Activated CD8-positive, alpha-beta memory T cell treated with anti-CD3 and anti-CD28 coated beads for 4 hours (primary cell): ENCODE data around the gene GALR1.
"Not testable (repeated sequence)": the region's sequence is repeated elsewhere in the genome, so short reads cannot be mapped to it uniquely, and the experiment has no call there.

Source experiments
- DNase-seq, 2 donors: peaks; one replicate each; pipeline ENCODE4 v3.0.0-alpha.2; 2020; ENCODE audit warnings: low read depth in 2 of 2

Gene GALR1, protein sequence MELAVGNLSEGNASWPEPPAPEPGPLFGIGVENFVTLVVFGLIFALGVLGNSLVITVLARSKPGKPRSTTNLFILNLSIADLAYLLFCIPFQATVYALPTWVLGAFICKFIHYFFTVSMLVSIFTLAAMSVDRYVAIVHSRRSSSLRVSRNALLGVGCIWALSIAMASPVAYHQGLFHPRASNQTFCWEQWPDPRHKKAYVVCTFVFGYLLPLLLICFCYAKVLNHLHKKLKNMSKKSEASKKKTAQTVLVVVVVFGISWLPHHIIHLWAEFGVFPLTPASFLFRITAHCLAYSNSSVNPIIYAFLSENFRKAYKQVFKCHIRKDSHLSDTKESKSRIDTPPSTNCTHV

DNA sequence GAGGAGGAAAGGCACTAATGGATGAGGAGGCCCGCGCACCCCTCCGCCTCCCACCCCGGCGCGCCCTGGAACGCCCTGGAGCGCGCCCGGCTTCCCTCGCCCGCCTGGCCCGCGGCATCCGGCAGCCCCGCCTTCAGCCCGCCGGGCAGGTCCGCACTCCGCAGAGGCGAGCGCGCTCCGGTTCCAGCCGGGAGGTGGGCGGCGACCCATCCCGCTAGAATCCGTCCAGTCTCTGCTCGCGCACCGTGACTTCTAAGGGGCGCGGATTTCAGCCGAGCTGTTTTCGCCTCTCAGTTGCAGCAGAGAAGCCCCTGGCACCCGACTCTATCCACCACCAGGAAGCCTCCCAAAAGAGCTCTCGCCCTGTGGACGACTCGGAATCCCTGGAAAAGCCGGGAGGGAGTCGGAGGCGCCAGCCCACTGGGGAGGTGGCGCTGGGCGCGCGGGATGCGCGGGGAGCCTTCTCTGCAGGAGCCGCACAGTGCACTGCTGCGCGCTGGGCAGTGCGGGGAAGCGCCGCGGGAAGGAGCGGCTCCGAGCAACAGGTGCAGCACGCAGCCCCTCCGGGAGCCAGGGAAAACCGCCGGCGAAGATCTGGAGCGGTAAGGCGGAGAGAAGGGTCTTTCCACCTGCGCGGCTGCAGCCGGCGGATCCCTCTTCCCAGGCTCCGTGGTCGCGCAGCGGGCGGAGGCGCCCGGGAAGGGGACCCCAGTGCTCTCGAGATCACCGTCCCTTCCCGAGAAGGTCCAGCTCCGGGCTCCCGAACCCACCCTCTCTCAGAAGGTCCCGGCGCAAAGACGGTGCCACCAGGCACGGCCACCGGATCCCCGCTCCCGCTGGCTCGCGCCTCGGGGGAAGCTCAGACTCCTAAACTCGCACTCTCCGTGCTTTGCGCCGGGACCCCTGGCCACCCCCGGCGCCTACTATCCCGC lies at the start of gene GALR1:
GALR1 (plus strand) TSS at position 280 of the 932 bp plus-strand sequence. CDS start 701 bp downstream, outside the sequence.
- DNase-seq: no peak

DNA sequence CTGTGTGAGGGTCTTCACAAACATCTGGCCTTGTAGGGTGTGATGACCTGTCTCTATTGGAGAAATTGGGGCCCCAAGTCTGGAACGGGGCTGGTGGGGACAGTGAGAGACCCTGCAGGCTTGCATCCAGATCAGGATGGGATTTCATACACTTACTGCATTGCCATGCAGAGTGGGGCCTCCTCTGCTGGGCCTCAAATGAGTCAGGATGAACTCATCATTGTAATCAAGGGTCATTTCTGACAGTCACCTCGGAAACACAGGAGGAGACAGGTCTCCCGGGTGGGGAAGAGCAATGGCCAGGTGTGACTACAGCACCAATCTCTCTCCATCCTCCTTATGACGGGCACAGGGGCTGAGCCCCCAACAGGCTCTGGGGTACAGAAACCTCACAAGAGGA lies 48.1 kb upstream of the GALR1 start:
- no peak for DNase-seq

DNA sequence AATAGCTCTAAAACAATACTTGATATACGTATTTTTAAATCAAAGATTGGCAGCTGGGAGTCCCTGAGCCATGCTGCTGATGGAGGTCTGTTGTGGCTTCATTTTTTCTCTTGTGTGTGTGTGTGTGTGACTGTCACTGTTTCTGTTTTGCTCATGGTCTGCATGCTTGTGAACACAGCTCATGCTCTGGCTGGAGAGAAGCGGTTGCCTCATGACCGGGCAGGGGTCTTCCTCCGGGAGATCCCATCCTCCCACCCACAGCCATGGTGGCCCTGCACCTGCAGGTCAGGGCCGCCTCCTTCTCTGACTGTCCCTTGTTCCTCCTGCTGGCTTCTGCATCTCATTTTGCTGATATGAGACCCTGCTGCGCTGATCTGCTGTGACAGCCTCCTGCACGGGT lies 47.3 kb upstream of the GALR1 start:
- no peak for DNase-seq

DNA sequence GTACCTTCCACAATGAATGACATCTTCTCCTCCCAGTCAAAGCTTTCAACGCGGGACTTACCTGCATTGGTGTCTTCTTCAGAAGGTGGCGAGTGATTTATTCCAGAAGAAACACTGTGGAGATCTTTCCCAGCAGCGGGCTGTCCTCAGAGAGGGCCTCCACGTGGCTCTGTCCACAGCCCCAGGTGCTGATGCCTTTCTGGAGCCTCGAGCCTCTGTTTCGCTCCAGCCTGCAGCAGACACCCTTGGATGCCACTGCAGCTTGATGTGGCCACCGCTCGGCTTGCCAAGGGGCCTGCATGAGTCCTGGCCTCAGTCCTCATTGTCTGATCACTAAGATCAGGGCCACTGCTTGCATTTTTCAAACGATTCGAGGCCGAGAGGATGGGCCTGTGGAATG lies 46.6 kb upstream of the GALR1 start:
- no peak for DNase-seq

DNA sequence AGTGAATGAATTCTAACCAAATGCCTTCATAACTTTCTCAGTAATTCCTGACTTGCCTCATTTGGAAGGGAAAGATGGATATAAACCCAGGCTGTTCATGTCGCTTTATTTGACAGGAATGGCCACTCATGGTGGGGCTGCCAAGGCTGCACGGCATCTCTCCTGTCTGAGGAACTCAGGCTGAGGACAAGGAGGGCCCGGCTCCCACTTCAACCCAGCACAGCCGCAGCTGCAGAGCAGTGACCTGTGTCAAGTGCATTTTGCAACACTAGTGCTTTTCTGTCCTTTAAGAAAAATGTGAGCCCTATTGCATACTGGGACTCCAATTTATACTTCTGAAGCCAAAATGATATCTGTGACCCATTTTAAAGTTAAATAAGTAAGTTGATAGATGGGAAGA lies 45.8 kb upstream of the GALR1 start:
- no peak for DNase-seq

DNA sequence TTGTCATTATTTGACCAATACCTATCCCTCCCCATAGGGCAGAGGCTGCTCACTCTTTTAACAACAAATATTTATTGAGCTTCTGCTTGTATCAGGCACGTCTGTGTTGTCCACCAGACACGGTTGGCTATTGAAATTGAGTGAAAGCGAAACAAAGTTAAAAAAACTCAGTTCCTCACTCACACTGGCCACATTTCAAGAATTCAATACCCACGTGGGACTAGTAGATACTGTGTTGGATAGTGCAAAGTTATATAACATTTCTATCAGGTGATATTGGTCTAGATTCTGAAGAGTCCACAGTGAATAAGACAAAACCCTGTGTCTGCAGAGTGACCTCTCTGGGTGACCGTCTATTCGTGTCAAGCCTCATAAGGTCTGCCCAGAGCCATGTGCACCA lies 43.9 kb upstream of the GALR1 start:
- no peak for DNase-seq

DNA sequence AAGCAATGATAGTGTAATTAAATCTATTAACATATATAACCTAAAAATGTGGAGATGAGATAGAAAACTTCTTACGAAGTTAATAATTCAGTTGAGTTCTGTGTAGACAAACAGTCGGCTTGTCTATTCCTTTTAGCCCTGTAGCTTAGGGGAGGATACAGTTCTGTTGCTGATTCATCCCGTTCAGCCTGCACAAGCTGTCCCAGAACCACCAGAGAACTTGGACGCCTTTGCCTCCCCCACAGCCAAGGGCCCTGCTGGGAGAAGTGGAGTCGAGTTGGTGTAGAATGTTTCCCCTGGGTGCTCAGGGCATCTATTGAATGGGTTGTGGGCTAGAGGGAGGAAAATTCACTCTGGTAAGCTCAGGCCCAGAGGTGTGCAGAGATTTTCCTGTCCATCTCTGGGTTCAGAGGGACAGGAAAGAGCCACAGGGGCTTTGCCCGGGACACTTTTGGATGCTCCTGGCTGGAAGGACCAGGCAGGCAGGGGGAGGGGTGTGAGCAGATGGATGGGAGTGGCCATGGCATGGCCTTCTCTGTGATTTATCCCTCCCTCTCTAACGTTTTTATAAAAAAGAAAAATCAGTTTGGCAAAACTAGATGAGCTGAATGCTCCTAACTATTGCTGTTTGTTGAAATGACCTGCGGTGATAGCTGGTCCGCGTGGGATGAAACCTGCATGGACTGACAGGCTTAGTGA lies 42.8 kb upstream of the GALR1 start:
- no peak for DNase-seq

DNA sequence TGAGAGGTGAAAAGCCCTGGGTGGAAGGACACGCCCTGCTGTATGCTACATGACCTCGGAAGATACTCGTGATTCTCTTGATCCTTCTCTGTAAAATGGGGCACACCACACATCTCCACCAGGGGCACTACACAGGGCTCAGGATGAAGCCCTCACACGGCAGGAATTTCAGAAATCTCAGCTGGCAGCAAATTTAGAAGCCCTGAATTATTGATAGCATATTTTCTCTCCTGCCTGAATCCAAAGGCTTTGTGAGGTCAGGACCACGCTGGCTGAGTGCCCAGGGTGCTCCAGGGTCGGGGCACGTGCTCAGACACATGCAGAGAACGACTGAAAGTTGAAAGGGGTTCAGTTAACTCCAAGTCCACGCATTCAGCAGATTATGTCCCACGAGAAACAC lies 42.1 kb upstream of the GALR1 start:
- DNase-seq: no peak

DNA sequence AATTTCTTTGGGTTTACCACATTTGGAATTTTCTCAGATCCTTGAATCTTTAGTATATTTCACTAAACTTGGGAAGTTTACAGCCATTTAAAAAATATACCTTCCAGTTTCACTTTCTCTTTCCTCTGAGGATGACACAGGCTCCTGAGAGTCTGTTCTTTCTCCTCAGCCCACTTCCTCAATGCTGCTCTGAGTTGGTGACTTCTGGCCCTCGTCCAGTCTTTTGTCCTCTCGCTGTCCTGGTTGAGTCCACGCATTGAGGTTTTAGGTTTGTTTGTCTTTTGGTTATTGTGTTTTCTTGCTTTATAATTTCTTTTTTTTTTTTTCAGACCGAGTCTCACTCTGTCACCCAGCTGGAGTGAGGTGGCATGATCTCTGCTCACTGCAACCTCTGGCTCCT lies 40.7 kb upstream of the GALR1 start:
- DNase-seq: no peak

DNA sequence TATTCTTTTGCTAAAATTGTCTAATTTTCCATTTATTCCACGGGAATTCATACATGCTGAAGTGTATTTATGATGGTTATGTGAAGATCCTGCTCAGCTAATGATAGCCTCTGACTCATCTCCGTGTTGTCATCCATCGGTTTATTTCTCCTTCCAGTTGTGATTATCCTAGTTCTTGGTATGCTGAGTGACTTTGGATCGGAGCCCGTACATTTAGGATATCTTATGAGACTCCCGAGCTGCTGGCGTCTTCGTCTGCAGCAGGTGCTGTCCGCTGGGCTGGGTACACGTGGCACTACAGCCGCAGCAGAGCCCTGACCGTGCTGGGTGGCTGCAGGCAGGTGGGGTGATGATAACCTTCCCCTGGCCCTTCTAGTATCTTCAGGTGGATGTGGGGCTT lies 40.1 kb upstream of the GALR1 start:
- DNase-seq: no peak

DNA sequence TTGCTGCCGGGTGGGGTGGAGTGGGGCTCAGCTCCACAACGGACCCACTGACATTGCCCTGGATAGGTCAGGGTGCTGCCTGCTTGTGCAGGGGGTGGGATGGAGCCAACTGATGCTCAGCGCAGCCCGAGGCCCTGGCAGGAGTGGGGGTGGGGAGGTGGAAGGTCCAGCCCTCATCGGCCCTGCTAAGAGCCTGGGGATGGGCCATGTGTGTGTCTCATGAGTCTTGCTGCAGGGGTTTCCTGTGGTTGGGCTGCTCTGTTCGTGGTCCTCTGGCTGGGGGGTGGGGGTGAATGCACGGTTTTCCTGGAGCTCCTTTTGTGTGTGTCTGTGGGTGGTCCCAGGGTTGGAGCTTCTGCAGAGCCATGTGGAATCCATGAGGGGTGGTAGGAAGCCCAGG lies 39.4 kb upstream of the GALR1 start:
- DNase-seq: no peak

DNA sequence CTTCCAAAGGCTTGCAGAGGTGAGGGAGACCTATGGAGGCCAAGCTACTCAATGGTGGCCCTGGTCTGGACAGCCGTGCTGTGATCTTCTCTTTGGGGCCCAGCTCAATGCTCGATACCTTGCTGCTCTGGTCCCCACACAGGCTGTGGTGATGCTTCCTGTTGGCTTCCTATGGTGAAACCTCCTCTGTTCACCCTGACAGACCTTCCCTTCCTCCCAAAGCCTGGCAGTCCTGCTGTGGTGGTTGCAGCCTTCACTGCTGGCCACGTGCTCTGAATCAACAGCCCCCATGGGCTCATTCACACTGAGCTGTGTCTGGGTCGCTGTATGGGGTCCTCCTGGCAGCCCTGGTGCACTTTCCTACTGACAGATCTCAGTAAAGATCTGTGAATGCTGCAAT lies 31.0 kb upstream of the GALR1 start:
- DNase-seq: no peak

DNA sequence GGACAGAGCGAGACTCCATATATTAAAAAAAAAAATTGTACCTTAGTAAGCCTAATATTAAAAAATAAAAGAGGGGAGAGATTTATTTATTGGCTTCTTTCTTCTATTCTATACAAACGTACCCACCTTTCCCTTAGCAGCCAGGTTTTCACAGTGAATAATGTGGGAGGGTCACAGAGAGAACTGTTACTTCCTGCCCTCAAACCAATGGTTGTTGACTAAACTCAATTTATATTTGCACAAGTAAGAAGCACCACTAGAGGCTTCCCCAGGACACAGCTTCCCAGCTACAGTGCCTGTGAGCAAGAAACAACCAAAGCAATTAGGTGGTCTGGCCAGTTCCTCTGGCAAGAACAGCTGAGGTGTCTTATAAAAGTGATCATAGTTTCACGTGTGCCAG lies 28.9 kb upstream of the GALR1 start:
- DNase-seq: no peak

DNA sequence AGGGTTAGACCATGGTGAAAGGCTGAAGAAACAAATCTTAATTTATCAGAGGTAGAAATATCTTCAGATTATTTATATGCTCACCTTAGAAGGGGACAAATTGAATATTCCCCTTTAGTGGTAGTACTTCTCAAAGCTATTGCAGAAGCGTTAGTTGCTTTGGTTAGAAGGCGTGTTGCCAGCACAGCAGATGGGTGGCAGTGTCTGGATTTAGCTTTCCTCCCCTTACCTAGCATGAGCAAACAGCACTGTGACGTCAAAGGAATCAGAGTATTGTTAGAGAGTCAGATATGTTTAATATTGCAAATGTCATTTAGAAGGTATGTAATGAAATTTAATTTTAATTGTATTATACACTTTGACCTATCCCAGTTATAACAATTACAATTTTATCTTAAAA lies 27.2 kb upstream of the GALR1 start:
- no peak for DNase-seq

DNA sequence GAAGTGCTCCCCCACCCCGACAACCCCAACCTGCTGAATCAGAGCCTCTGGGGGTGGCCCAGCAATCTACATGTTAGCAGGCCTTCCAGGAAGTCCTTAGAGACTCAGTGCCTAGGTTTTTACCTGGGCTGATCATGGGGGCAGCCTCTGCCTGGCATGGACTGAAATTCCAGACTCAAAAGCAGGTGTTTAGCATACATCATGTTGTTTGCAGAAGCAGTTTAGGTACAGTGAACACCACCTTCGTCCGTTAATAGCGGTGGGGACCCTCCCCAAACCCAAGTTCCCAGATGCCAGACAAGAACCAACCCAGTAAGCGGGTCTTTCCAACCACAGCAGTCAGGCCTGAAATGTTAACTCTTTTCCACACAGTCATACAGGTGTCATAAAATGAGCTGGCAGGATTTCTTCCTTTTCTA lies 26.4 kb upstream of the GALR1 start:
- DNase-seq: no peak

DNA sequence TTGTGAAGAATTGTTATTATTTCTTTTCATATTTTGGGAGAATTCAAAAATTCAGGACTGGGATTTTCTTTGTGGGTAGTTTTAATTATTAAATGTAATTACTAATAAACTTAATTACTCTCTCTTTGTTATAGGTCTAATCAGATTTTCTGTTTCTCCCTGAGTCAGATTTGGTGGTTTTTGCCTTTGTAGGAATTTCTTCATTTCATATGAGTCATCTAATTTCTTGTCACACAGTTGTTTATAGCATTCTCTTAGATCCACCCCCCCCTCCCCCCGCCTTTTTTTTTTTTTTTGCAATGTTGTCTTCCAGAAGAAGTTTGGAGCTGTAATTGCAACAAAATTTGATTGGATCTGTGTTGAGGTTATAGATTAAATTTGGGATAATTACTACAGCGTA lies 26.0 kb upstream of the GALR1 start:
- DNase-seq: no peak

DNA sequence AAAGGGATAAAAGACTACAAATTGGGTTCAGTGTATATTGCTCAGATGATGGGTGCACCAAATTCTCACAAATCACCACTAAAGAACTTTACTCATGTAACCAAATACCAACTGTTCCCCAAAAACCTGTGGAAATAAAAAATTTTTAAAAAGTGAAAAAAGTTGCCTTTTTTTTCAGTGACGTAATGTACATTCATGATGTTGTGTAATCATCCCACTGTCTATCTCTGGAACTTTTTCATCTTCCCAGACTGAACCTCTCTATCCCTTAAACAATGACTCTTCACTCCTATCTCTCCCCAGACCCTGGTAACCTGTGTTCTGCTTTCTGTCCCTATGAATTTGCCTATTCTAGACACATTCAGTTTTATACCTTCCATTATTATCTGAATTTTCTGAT lies 19.0 kb upstream of the GALR1 start:
- DNase-seq: no peak

DNA sequence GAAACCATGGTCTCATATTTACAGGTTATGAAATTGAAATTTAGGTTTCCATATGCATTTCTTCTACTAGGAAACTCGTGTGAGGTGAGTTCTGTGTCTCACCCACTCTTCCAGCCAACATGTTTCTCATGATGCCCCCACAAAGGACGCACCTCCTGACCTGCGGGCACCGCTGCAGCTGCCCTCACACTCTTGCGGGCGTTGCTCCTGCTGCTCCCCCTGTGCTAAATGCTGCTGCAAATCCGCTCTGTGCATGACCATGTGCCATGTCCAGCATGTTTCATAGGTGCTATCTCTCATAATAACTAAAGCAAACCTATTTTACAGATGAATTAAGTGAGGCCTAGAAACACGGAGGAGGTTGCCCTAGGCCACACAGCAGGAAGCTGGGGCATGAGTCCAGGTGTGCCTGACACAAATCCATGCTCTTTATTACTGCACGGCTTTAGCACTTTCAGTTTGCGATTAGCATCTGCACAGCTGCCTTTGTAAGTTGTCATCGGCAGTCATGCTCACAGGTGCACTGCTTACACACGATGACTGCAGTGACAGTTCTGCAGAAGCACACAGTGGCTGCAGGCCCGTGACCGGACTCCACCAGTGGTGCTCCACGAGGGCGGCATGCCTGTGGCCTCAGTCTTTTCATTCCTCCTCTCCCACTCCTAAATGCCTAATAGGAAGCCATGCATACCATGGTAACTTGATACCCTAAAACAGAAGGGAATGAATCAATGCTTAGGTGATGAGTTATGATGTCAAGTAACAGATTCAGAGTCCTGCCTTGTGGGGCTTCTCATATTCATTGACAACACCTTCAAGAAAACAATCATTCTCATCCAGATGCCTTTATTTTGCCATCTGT lies 14.9 kb upstream of the GALR1 start:
- no peak for DNase-seq

DNA sequence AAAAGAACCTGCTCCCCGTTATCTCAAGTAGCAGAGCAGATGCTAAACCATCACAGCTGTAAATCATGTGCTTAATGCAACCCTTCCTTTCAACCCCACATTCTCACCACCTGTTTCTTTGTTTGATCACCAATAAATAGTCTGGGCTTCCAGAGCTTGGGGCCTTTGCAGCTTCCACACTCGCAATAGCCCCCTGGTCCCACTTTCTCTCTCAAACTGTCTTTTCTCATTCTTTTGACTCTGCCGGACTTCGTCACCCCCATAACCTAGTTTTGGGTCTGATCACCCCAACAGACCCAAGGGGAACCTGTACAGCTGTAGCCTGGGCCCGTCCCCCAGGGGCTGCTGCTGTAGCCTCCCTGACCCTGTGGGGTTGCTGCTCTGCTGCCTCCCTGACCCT lies 10.4 kb upstream of the GALR1 start:
- DNase-seq: not testable (repeated sequence)

DNA sequence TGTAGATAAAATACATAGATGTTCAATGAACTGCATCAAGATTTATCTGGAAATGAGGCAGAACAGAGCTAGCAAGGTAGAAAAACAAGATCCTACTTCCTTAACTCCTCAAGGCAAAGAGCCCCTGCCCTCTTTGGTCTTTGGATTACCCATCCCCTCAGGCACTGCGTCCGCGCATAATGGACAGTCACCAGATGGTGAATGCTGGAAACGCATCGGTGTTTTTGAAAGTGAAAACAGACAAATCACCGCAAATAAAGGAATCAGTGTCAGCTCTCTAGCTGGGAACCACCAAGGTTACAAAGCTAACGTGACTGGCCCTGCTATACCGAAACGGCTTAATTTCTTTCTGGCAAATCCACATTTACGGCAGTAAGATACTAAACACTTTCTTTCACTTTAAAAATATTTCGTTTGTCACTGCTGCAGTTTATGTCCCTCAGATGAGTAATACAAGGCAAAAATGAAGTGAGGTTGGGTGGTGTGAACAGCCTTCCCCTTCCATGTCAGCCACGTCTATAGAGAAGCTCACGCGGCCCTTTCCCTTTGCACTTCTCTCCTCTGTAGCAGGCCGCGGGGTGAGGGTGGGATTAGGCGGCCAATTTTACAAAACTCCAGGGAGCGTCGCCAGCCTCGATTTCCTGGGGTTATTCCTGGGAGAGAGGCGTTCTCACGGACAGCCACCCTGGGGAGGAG lies 627 bp upstream of the GALR1 start:
- no peak for DNase-seq

DNA sequence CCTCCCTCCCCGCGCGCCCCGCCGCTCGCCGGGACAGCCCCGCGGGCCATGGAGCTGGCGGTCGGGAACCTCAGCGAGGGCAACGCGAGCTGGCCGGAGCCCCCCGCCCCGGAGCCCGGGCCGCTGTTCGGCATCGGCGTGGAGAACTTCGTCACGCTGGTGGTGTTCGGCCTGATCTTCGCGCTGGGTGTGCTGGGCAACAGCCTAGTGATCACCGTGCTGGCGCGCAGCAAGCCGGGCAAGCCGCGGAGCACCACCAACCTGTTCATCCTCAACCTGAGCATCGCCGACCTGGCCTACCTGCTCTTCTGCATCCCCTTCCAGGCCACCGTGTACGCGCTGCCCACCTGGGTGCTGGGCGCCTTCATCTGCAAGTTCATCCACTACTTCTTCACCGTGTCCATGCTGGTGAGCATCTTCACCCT lies 865 bp downstream of the GALR1 start:
- no peak for DNase-seq
